DOHH2 (cell line): ENCODE measurements around the gene ANKRD60.

Experiments
- EZH2phosphoT487 ChIP-seq: fragments of 200-600 bp; sonication (generic); IDR thresholded peaks from 2 replicates; pipeline ENCODE4 v1.6.1; 2017; ENCODE audit warnings: borderline replicate concordance, mild to moderate bottlenecking, antibody characterized with exemption, low read length, moderate library complexity, mixed read lengths
- TF ChIP-seq, protein P1 (sequence below): fragments of 200-600 bp; sonication (generic); IDR thresholded peaks from one replicate; pipeline ENCODE4 v1.5.1; 2014; ENCODE audit warnings: antibody characterized with exemption, mild to moderate bottlenecking, low read depth, low read length; ENCODE audit not compliant: poor library complexity, severe bottlenecking

DNA sequence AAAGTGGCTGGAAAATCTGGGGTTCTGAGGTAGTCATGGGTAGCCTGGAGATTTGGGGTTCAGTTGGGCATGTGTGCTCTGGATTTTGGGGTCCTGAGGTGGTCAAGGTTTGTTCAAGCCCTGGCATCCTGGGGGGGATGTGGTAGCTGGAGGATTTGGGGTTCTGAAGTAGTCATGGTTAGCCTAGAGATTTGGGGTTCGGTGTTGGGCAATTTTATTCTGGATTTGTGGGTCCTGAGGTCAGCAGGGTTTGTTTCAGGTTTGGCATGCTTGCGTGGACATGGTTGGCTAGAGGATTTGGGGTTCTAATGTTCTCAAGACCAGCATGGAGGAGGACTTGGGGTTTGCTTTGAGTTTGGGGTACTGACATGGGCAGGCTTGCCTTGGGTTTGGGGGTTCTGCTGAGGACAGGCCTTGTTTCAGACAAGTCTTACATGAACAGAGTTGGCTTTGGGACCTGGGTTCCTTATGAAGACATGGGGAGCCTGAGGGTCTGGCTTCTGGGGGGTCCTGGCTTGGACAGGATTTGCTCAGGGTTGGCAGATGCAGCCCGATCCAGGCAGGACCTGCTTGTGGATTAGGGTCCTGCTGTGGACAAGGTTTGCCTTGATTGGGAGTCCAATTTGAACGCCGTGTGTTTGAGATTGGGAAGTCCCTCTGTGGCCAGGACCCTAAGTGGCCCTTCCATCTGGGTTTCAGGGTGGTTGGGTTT, 906 bp downstream of the ANKRD60 start:
- TF ChIP-seq, protein P1, sequence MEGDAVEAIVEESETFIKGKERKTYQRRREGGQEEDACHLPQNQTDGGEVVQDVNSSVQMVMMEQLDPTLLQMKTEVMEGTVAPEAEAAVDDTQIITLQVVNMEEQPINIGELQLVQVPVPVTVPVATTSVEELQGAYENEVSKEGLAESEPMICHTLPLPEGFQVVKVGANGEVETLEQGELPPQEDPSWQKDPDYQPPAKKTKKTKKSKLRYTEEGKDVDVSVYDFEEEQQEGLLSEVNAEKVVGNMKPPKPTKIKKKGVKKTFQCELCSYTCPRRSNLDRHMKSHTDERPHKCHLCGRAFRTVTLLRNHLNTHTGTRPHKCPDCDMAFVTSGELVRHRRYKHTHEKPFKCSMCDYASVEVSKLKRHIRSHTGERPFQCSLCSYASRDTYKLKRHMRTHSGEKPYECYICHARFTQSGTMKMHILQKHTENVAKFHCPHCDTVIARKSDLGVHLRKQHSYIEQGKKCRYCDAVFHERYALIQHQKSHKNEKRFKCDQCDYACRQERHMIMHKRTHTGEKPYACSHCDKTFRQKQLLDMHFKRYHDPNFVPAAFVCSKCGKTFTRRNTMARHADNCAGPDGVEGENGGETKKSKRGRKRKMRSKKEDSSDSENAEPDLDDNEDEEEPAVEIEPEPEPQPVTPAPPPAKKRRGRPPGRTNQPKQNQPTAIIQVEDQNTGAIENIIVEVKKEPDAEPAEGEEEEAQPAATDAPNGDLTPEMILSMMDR, result no peak
- TF ChIP-seq EZH2phosphoT487, result no peak
